HCT116 (cell line): ENCODE data around the gene TUBB4B. TPM values are rescaled to one million over a fixed set of nuclear protein-coding genes. Genes with fewer than 3 reads are reported as not detected.

Experiments used
- ATAC-seq: fragments of 200-7000 bp; cut with Tn5 transposase; 2 replicates; pipeline ENCODE4 v1.9.1; 2020; ENCODE audit warnings: mild to moderate bottlenecking, moderate library complexity
- BruUV-seq: library from RNA; stranded (reverse); fragments of 400-500 nt; replicated peaks from 2 replicates; lab custom pipeline; 2021; lab: Mats Ljungman, UMichigan
- CTCF ChIA-PET: fragments of 300-600 bp; sonication (Branson Sonifier 250); formaldehyde crosslinking; loops from one replicate; lab custom pipeline; 2021; ENCODE audit warnings: antibody characterized with exemption; lab: Charles Lee
- POLR2A ChIA-PET: fragments of 300-600, 350-600 bp; sonication (Branson Sonifier 250); formaldehyde crosslinking; loops from one replicate; lab custom pipeline; 2021; ENCODE audit warnings: antibody characterized with exemption; lab: Charles Lee
- RAD21 ChIA-PET, 2 experiments: fragments of 300-600 bp; sonication (Branson Sonifier 250); formaldehyde crosslinking; loops; one replicate each; lab custom pipeline; 2023; ENCODE audit warnings: low total read pairs in 2 of 2; ENCODE audit not compliant: uncharacterized antibody in 2 of 2, unreplicated experiment in 2 of 2, low non-redundant PET in 1 of 2; lab: Charles Lee
- DNase-seq: peaks from one replicate; pipeline ENCODE4 v3.0.0-alpha.2; 2010; ENCODE audit warnings: low read depth, low spot score
- H2AFZ ChIP-seq: fragments of 200-600 bp; shearing (Covaris generic), sonication (generic); 2 replicates; pipeline ENCODE4 v1.6.1; 2017; ENCODE audit warnings: low read depth, mixed run types, mixed read lengths, antibody characterized with exemption, low read length; ENCODE audit not compliant: poor library complexity, severe bottlenecking
- H3K27ac ChIP-seq: 2 replicates; pipeline ENCODE4 v1.5.1; 2012; ENCODE audit warnings: low read depth, low read length
- H3K27me3 ChIP-seq: fragments of 200-600 bp; sonication (generic); 2 replicates; pipeline ENCODE4 v1.6.1; 2016; ENCODE audit warnings: mixed run types, low read length, mixed read lengths; ENCODE audit not compliant: insufficient read depth
- H3K36me3 ChIP-seq, 2 experiments: fragments of 200-500 bp in 1 of 2; fragments of 200-600 bp in 1 of 2; sonication (Bioruptor generic) in 1 of 2; sonication (generic) in 1 of 2; 2 replicates each; pipeline versions ENCODE4 v1.5.1 to v1.6.1; 2014 to 2016; ENCODE audit warnings: low read length in 2 of 2, inconsistent platforms in 1 of 2, mixed read lengths in 1 of 2, mixed run types in 1 of 2; ENCODE audit not compliant: insufficient read depth in 2 of 2, control insufficient read depth in 1 of 2
- H3K4me1 ChIP-seq, 2 experiments: fragments of 200-600 bp in 1 of 2; sonication (generic) in 1 of 2; 2 replicates each; pipeline versions ENCODE4 v1.5.1 to v1.6.1; 2012 to 2017; ENCODE audit warnings: low read length in 2 of 2, inconsistent platforms in 1 of 2, mild to moderate bottlenecking in 1 of 2, mixed read lengths in 1 of 2, mixed run types in 1 of 2, moderate library complexity in 1 of 2; ENCODE audit not compliant: insufficient read depth in 2 of 2, control insufficient read depth in 1 of 2
- H3K4me2 ChIP-seq: fragments of 200-600 bp; sonication (generic); 2 replicates; pipeline ENCODE4 v1.6.1; 2017; ENCODE audit warnings: mixed run types, low read length, mixed read lengths
- H3K4me3 ChIP-seq, 2 experiments: fragments of 200-600 bp in 1 of 2; sonication (generic) in 1 of 2; replicated peaks in 1 of 2; 2 replicates each; pipeline ENCODE4 v1.5.1; 2011 to 2016; ENCODE audit warnings: low read length in 2 of 2, control low read depth in 1 of 2, low read depth in 1 of 2, mild to moderate bottlenecking in 1 of 2, mixed read lengths in 1 of 2, mixed run types in 1 of 2
- H3K79me2 ChIP-seq: fragments of 200-600 bp; sonication (generic); 2 replicates; pipeline ENCODE4 v1.6.1; 2017; ENCODE audit warnings: mild to moderate bottlenecking, mixed run types, low read length, moderate library complexity, mixed read lengths; ENCODE audit not compliant: insufficient read depth
- H3K9ac ChIP-seq: fragments of 200-600 bp; sonication (generic); 2 replicates; pipeline ENCODE4 v1.6.1; 2016; ENCODE audit warnings: low read length, mixed read lengths
- H3K9me2 ChIP-seq: fragments of 200-600 bp; sonication (generic), shearing (Covaris generic); 2 replicates; pipeline ENCODE4 v1.6.1; 2017; ENCODE audit warnings: mixed run types, mild to moderate bottlenecking, moderate library complexity; ENCODE audit not compliant: insufficient read depth
- H3K9me3 ChIP-seq, 2 experiments: fragments of 200-500 bp in 1 of 2; fragments of 200-600 bp in 1 of 2; sonication (Bioruptor generic) in 1 of 2; sonication (generic) in 1 of 2; 2 replicates each; pipeline ENCODE4 v1.6.1; 2014 to 2017; ENCODE audit warnings: low read length in 2 of 2, mixed read lengths in 2 of 2, inconsistent platforms in 1 of 2, low read depth in 1 of 2, mild to moderate bottlenecking in 1 of 2, mixed run types in 1 of 2, moderate library complexity in 1 of 2; ENCODE audit not compliant: control insufficient read depth in 1 of 2, insufficient read depth in 1 of 2
- H4K20me1 ChIP-seq: fragments of 200-600 bp; sonication (generic), shearing (Covaris generic); 2 replicates; pipeline ENCODE4 v1.6.1; 2017; ENCODE audit warnings: mixed run types, mild to moderate bottlenecking, moderate library complexity; ENCODE audit not compliant: insufficient read depth
- CEBPB ChIP-seq: IDR thresholded peaks from 2 replicates; pipeline ENCODE4 v1.6.1; 2012; ENCODE audit warnings: low read depth
- CTCF ChIP-seq, 3 experiments: fragments of 200-600 bp in 1 of 3; sonication (generic) in 1 of 3; IDR thresholded peaks in 2 of 3; conservative IDR thresholded peaks in 1 of 3; 2 replicates each; pipeline ENCODE4 v1.5.1; 2012 to 2017; ENCODE audit warnings: low read depth in 2 of 3, low read length in 2 of 3, antibody characterized with exemption in 1 of 3, borderline replicate concordance in 1 of 3, control low read depth in 1 of 3, mild to moderate bottlenecking in 1 of 3, mixed read lengths in 1 of 3, mixed run types in 1 of 3, moderate library complexity in 1 of 3; ENCODE audit not compliant: insufficient read depth in 1 of 3
- EGR1 ChIP-seq: IDR thresholded peaks from 2 replicates; pipeline ENCODE4 v1.6.1; 2012; ENCODE audit warnings: low read depth
- FOSL1 ChIP-seq: IDR thresholded peaks from 2 replicates; pipeline ENCODE4 v1.6.1; 2012; ENCODE audit warnings: low read depth
- POLR2AphosphoS5 ChIP-seq: IDR thresholded peaks from 2 replicates; pipeline ENCODE4 v1.6.1; 2011; ENCODE audit warnings: mild to moderate bottlenecking, low read depth, low read length, moderate library complexity
- SIN3A ChIP-seq: IDR thresholded peaks from 2 replicates; pipeline ENCODE4 v1.6.1; 2012; ENCODE audit warnings: low read depth
- intact Hi-C: fragments of 100-400 bp; cut with micrococcal nuclease; formaldehyde crosslinking; loops from 2 replicates; pipeline ENCODE4 v1.10.0; 2022
- total RNA-seq: library from RNA; stranded (reverse); gene quantifications from one replicate; pipeline ENCODE4 v1.2.1, GENCODE V29; 2021; ENCODE audit not compliant: unreplicated experiment

TUBB4B gene
- total RNA-seq, 1 experiment from 2014 or later = 502 TPM

- no peak for ATAC-seq
- Histone ChIP-seq H3K36me3 (peaks cover 0 to 13% of the 10 kb centered on the region in 2 experiments; a peak in 3 of 4 replicates), H3K9me3 (no peaks in the 10 kb centered on the region), H3K27me3 (no peaks in the 10 kb centered on the region), H3K4me2 (no peak overlapping the region), H3K27ac (peak overlapping the region; percentile 96; the same call in 1 of the 2 replicates), H3K4me3 (no peak overlapping the region), H4K20me1 (no peaks in the 10 kb centered on the region), H3K4me1 (peaks cover 20 to 33% of the 10 kb centered on the region in 2 experiments), H3K9me2 (no peaks in the 10 kb centered on the region), H3K79me2 (peaks cover 34% of the 10 kb centered on the region), H3K9ac (no peak overlapping the region), H2AFZ (no peak overlapping the region)
- CTCF ChIA-PET = no interaction called here
- intact Hi-C loops = loop anchor here (10.0 kb wide), 1 partner anchor 245 kb away; no protein-coding TSS in a partner anchor
- TSS peak; percentile 25 for BruUV-seq
- POLR2A ChIA-PET = no interaction called here
- no peak for TF ChIP-seq EGR1
- TF ChIP-seq FOSL1 = no peak
- RAD21 ChIA-PET = no interaction called here
- no peak for DNase-seq
These were observed 38.8 kb downstream of the TUBB4B start for GRCh38 chr9:137279741-137280473.

- Histone ChIP-seq H3K9me2 (no peaks in the 10 kb centered on the region), H3K4me1 (peaks cover 14 to 25% of the 10 kb centered on the region in 2 experiments), H3K79me2 (peaks cover 34% of the 10 kb centered on the region), H3K36me3 (peaks cover 0 to 13% of the 10 kb centered on the region in 2 experiments; a peak in 3 of 4 replicates), H4K20me1 (no peaks in the 10 kb centered on the region), H3K27me3 (no peaks in the 10 kb centered on the region), H2AFZ (no peak overlapping the region), H3K9ac (no peak overlapping the region), H3K27ac (no peak overlapping the region; the same call in 1 of the 2 replicates), H3K4me2 (no peak overlapping the region), H3K4me3 (no peak overlapping the region), H3K9me3 (no peaks in the 10 kb centered on the region)
- RAD21 ChIA-PET = no interaction called here
- DNase-seq (no peak), ATAC-seq (no peak)
- intact Hi-C loops = loop anchor here (10.0 kb wide), 1 partner anchor 244 kb away; no protein-coding TSS in a partner anchor
- CTCF ChIA-PET = no interaction called here
- POLR2A ChIA-PET = no interaction called here
- TF ChIP-seq CTCF (IDR thresholded peaks at IDR 0.05 in 2 of 3, conservative IDR thresholded peaks at IDR 0.05 in 1 of 3; ENCODE audit: borderline replicate concordance in 1 of 3, insufficient read depth in 1 of 3, low read depth in 2 of 3, low read length in 2 of 3) (no peak), SIN3A (no peak), CEBPB (no peak), POLR2AphosphoS5 (no peak)
- no TSS peak for BruUV-seq
These were observed 39.6 kb downstream of the TUBB4B start for GRCh38 chr9:137280474-137281344.
